Measurements from ENCODE around the gene ADM2.
A peak's percentile ranks its signal among the peaks of the same experiment; 100 is the strongest.

Gene ADM2

DNA sequence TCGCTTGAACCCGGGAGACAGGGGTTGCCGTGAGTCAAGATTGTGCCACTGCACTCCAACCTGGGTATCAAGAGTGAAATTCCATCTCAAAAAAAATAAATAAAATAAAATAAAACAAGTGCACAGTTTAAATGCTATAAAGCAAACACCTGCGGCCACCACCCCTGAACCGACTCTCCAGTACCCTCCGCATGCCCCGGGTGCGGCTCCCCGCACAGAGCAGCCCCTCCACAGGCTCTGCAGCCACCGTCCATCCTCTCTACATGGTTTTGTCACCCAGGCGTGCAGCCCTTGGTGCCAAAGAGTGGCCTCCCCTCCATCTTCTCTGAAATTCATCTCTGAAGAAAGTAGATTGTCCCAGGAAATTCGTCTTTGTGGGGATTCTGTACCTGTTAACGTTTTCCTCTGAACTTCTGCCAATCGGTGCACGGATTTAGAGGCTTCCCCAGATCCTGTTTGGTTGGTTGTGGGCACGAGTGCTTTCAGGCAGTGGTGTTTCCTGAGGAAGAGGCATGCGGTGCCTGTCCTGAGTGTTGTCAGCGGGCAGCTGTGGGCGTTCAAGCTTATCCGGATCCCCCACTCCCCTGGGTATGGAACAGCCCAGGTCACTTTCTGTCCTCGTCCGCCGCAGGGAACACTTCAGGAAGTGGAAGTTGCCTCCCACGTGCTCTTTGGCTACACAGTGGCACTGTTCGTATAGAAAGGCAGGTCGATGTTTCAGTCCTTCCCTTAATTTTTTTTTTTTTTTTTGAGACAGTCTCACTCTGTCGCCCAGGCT is 9.4 kb downstream of the ADM2 start:
- peaks cover 9% of the 10 kb centered on the region for H3K4me1 Mint-ChIP-seq (ENCODE audit: low read depth)
- H3K27ac Mint-ChIP-seq, result peak overlapping the region; percentile 51
- H3K36me3 Mint-ChIP-seq (ENCODE audit: low read depth), result no peaks in the 10 kb centered on the region
- intact Hi-C loops (cut with micrococcal nuclease), result no loop called here
- H3K9me3 Mint-ChIP-seq, result no peaks in the 10 kb centered on the region
- peak overlapping the region; percentile 28 for H3K4me3 Mint-ChIP-seq
- peaks cover 34% of the 10 kb centered on the region for H3K27me3 Mint-ChIP-seq

DNA sequence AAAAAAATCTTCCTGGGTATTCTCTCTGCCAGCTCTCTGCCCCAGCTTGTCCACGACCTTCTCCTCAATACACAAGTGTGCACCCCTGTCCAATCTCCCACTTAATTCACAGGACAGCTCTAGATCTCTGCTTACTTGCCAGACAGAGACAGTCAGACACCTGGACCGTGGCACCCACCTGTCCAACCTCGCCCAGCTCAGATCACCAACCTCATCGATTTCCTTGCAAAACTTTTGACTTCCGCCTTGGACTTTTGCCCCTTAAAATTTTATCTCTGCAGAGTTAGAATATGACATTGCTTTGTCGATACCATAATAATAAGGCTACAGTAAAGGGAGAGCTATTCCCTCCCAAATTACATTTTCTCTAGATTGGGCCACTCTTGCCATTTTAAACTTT is 15.8 kb downstream of the ADM2 start:
- H3K36me3 Mint-ChIP-seq (ENCODE audit: low read depth), result peaks cover under 1% of the 10 kb centered on the region
- no peaks in the 10 kb centered on the region for H3K9me3 Mint-ChIP-seq
- H3K4me1 Mint-ChIP-seq (ENCODE audit: low read depth), result peaks cover 14% of the 10 kb centered on the region
- H3K27me3 Mint-ChIP-seq, result peaks cover 21% of the 10 kb centered on the region
- intact Hi-C loops (cut with micrococcal nuclease), result loop anchor here (5.0 kb wide), 1 partner anchor 255 kb away; no protein-coding TSS in a partner anchor
- H3K27ac Mint-ChIP-seq, result no peak overlapping the region
- H3K4me3 Mint-ChIP-seq, result no peak overlapping the region

DNA sequence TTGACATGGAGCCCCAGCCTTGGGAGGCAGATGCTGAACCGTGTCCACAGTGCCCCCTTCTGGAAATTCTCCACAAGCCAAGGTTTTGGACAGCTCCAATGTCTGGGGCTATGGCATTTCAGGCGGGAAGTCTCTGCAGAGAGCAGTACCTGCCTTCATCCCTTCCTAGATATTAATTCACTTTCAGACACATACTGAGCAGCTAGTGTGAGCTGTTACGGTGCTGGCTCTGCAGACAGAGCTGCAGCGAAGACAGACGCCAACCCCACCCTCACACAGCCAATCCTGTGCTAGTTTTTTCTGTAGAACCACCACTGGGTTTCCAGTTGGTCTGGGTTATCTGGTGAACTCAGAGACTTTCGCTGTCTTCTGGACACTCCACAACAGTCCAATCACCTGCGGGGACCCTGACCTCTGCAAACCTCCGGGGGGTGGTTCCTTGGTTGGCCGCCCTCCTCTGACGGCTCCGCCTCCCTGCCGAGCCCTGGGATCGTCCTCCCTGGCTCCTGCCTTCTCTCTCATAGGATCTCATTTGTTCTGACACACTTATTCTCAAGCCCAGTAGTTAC is 17.1 kb downstream of the ADM2 start:
- peaks cover 21% of the 10 kb centered on the region for H3K27me3 Mint-ChIP-seq
- H3K36me3 Mint-ChIP-seq (ENCODE audit: low read depth), result peaks cover 14% of the 10 kb centered on the region
- H3K4me3 Mint-ChIP-seq, result no peak overlapping the region
- H3K9me3 Mint-ChIP-seq, result no peaks in the 10 kb centered on the region
- no peak overlapping the region for H3K27ac Mint-ChIP-seq
- intact Hi-C loops (cut with micrococcal nuclease), result loop anchor here (5.0 kb wide), 1 partner anchor 256 kb away; no protein-coding TSS in a partner anchor
- peaks cover 14% of the 10 kb centered on the region for H3K4me1 Mint-ChIP-seq (ENCODE audit: low read depth)

DNA sequence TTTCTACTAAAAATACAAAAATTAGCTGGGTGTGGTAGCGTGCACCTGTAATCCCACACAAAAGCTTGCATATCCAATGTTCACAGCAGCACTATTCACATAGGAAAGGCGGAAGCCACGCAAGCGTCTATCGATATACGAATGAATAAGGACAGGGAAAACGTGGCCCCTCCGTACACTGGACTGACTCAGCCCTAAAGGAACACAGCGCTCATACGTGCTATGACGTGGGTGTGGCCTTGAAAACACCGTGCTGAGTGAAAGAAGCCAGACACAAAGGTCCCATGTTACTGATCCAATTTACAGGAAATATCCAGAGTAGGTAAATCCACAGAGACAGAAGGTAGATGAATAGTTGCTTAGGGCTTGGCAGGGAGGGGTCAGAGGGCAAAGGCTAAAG is 19.1 kb downstream of the ADM2 start:
- Mint-ChIP-seq H3K36me3 (ENCODE audit: low read depth) (peaks cover 33% of the 10 kb centered on the region), H3K27ac (no peak overlapping the region)

DNA sequence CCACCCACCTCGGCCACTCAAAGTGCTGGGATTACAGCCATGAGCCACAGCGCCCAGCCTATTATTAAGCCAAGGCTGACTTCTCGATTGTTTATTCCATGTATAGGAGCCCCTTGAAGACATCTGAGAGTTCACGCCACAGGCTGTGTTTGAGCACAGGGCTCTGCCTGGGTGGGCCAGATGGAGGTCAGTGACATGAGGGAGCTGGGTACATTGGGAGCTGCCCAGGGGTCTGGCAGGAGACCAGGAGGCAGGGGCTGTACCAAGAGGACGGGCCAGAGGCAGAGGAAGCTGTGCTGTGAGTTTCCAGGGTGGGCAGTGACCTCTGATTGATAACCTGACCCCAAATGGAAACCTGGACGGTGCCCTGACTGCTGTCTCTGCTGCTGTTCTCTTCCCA is 20.8 kb downstream of the ADM2 start:
- intact Hi-C loops (cut with micrococcal nuclease), result no loop called here
- no peak overlapping the region for H3K27ac Mint-ChIP-seq
- H3K4me1 Mint-ChIP-seq (ENCODE audit: low read depth), result peaks cover 33% of the 10 kb centered on the region
- H3K9me3 Mint-ChIP-seq, result no peaks in the 10 kb centered on the region
- H3K4me3 Mint-ChIP-seq, result no peak overlapping the region
- H3K36me3 Mint-ChIP-seq (ENCODE audit: low read depth), result peaks cover 45% of the 10 kb centered on the region
- H3K27me3 Mint-ChIP-seq, result peaks cover 11% of the 10 kb centered on the region

More for the DNA sequence above, 19.1 kb downstream of the ADM2 start:
- Mint-ChIP-seq H3K4me1 (ENCODE audit: low read depth) (peaks cover 17% of the 10 kb centered on the region), H3K27me3 (peaks cover 19% of the 10 kb centered on the region), H3K4me3 (no peak overlapping the region), H3K9me3 (no peaks in the 10 kb centered on the region)
- intact Hi-C loops (cut with micrococcal nuclease), result no loop called here

DNA sequence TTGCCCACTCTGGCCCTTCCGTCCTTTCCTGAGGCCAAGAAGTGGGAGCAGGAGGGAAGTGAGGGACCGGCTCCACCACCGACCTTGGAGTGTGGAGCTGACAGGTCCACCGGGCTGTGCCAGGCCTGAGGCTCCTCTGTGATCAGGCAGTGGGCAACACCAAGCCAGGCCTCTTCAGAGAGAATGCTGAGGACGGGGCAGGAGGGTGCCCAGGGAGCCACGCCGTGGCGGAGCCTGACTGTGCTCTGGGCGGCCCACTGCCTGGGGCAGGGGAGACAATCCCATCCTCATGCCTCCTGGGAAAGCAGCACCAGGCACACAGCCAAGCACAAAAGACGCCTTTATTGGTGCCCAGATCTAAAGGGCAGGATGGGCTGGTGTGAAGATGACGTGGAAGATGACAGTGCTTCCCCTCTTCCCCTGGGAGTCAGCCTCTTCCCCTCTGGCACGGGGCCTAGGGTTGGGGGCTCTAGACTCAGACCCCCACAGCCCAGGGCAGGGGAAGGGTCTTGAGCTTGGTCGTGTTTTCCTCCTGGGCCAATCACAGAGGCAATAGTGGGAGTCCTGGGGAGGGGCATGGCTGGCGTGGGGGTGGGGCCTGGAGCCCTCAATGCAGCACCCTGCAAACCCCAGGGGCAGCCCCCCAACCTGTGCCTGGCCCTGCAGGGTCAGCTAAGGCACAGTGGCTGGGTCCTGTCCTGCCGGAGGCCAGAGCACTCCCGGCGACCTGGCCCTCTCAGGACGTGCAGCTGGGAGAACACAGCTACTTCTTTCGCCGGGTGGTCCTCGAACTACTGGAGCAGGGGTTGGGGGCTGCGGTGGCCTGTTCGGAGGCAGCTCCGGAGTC is 21.5 kb downstream of the ADM2 start:
- intact Hi-C loops (cut with micrococcal nuclease), result no loop called here
- Mint-ChIP-seq H3K27me3 (peaks cover 5% of the 10 kb centered on the region), H3K4me3 (no peak overlapping the region), H3K36me3 (ENCODE audit: low read depth) (peaks cover 49% of the 10 kb centered on the region), H3K9me3 (no peaks in the 10 kb centered on the region), H3K27ac (no peak overlapping the region), H3K4me1 (ENCODE audit: low read depth) (peaks cover 33% of the 10 kb centered on the region)

DNA sequence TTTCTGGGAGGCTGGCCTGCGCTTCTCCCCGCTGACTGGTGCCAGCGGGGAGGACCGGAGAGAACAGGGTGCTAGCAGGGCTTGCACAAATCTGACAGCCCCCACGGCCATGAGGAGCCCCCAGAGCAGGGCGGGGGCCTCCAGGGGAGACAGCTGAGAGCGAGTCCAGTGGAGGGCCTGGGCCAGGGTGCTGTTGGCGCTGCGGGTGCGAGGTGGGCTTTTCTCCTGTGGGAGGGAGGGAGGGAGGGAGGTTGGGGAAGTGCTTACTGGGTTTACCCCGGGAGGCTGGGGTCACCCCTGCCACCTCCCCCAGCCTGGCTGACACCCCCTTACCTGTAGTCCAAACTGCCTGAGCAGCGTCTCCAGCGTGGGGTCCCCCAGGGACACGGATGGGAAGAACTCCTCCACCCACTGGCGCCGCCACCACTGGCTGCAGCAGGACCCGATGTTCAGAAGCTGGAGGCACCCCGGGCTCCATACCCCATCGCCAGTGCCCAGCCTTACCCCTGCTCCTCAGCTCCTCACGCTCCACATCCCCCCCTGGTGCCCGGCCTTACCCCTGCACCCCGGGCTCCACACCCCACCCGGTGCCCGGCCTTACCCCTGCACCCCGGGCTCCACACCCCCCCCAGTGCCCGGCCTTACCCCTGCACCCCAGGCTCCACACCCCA is 22.3 kb downstream of the ADM2 start:
- no peak overlapping the region for H3K27ac Mint-ChIP-seq
- intact Hi-C loops (cut with micrococcal nuclease), result no loop called here

DNA sequence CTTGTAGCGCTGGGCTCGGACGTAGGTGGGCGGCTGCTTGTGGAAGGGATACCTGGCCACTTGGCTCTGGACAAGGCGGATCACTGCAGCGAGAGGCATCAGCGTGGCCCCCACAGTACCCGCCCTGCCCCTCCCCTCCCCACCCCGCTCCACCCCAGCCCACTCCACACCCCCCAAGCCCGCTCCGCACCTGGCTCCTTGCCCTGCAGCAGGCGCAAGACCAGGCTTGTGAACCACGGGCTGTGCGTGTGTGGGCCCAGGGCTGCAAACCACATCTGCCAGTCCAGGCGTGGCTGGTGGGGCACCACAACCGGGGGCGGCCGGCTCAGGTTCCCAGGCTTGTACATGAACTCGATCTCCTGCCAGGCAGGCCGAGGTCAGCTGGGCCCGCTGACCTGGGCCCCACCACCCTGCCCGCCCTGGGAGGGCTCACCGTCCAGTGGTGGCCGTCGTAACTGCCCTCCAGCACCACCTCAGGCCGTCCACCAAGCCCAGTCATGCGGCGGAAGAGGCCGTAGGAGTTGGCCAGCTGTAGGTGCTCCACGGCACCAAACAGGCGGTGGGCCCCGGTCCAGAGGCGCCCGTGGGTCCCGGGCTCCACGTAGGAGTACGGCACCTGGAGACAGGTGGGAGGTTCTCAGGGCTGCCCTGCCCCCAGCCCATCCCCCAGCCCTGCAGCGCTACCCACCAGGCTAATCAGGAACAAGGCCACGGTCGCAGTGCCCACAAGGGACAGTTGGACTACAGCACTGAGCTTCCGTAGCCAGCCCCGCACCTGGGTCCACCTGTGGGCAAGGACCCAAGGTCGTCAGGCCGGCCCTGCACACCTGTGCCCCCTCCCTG is 23.2 kb downstream of the ADM2 start:
- Mint-ChIP-seq H3K27ac (no peak overlapping the region), H3K4me1 (ENCODE audit: low read depth) (peaks cover 33% of the 10 kb centered on the region), H3K36me3 (ENCODE audit: low read depth) (peaks cover 55% of the 10 kb centered on the region), H3K9me3 (no peaks in the 10 kb centered on the region), H3K4me3 (no peak overlapping the region), H3K27me3 (no peaks in the 10 kb centered on the region)
- intact Hi-C loops (cut with micrococcal nuclease), result loop anchor here (5.0 kb wide), 1 partner anchor 78 kb away; the partner anchor contains the start of gene CHKB

More for the DNA sequence above, 22.3 kb downstream of the ADM2 start:
- H3K36me3 Mint-ChIP-seq (ENCODE audit: low read depth), result peaks cover 55% of the 10 kb centered on the region
- no peak overlapping the region for H3K4me3 Mint-ChIP-seq
- H3K9me3 Mint-ChIP-seq, result no peaks in the 10 kb centered on the region
- H3K27me3 Mint-ChIP-seq, result peaks cover 2% of the 10 kb centered on the region
- H3K4me1 Mint-ChIP-seq (ENCODE audit: low read depth), result peaks cover 27% of the 10 kb centered on the region

DNA sequence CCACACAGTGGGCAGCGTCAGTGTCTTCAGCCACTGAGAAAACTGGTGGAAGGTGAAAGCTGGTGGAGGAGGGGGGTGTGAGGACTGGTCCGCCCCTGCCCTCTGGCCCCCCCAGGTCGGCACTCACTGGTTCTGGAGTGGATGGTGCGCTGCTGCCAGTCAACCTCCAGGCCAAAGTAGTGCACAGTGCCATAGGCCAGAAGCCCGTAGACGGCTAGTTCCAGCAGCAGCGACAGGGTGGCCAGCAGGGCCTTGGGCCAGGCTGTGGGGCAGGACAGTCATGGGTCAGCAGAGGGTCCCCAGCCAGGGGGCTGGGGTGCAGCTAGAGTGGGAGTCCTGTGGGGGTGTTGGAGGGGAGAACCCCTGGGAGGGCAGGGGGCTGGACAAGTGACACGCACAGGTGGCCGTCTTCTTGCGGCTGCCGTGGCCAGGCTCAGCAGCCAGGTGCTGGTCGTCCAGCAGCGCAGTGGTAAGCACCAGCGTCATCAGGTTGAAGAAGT is 24.0 kb downstream of the ADM2 start:
- peaks cover 55% of the 10 kb centered on the region for H3K36me3 Mint-ChIP-seq (ENCODE audit: low read depth)
- intact Hi-C loops (cut with micrococcal nuclease), result loop anchor here (5.0 kb wide), 1 partner anchor 77 kb away; the partner anchor contains the start of gene CHKB
- H3K27ac Mint-ChIP-seq, result no peak overlapping the region
- H3K27me3 Mint-ChIP-seq, result no peaks in the 10 kb centered on the region
- no peak overlapping the region for H3K4me3 Mint-ChIP-seq
- H3K9me3 Mint-ChIP-seq, result no peaks in the 10 kb centered on the region
- H3K4me1 Mint-ChIP-seq (ENCODE audit: low read depth), result peaks cover 35% of the 10 kb centered on the region

DNA sequence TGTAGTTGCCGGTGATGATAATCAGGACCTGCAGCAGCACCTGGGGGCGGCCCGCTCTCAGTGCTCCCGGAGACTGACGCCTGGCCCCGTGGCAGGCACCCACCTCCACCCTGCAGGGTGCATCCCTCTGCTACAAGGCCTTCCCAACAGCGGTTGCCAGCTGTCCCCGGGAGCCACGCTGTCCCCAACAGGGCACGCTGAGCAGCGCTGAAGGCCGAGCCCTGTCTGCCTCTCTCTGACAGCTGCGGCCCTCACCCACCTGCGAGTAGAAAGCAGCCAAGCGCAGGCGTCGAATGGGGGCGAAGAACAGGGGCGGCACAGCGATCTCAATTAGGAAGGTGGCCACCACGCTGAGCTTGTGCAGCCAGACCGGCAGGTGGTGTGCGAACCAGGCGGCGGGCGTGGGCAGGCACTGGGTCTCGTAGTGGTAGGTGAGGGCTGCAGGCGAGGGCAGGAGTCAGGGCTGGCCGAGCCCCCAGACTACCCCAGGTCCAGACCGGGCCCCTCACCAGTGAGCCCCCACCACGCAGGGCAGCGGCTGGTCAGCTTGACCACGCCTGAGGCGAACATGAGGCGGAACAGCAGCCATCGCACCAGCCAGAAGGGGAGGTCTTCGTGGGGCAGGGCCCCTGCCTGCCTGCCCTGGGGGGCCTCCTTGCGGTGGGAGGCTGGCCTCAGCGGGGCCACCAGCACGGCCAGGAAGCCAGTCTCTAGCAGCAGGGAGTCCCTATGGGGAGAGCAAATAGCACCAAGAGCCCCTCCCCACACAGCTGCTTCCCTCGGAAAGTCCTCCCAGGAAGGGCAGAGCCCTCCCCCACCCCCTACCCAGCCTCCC is 24.6 kb downstream of the ADM2 start:
- intact Hi-C loops (cut with micrococcal nuclease), result loop anchor here (5.0 kb wide), 1 partner anchor 76 kb away; the partner anchor contains the start of gene CHKB
- no peaks in the 10 kb centered on the region for H3K27me3 Mint-ChIP-seq
- H3K27ac Mint-ChIP-seq, result no peak overlapping the region
- peaks cover 35% of the 10 kb centered on the region for H3K4me1 Mint-ChIP-seq (ENCODE audit: low read depth)
- no peaks in the 10 kb centered on the region for H3K9me3 Mint-ChIP-seq
- H3K4me3 Mint-ChIP-seq, result peak overlapping the region; percentile 98
- H3K36me3 Mint-ChIP-seq (ENCODE audit: low read depth), result peaks cover 55% of the 10 kb centered on the region

DNA sequence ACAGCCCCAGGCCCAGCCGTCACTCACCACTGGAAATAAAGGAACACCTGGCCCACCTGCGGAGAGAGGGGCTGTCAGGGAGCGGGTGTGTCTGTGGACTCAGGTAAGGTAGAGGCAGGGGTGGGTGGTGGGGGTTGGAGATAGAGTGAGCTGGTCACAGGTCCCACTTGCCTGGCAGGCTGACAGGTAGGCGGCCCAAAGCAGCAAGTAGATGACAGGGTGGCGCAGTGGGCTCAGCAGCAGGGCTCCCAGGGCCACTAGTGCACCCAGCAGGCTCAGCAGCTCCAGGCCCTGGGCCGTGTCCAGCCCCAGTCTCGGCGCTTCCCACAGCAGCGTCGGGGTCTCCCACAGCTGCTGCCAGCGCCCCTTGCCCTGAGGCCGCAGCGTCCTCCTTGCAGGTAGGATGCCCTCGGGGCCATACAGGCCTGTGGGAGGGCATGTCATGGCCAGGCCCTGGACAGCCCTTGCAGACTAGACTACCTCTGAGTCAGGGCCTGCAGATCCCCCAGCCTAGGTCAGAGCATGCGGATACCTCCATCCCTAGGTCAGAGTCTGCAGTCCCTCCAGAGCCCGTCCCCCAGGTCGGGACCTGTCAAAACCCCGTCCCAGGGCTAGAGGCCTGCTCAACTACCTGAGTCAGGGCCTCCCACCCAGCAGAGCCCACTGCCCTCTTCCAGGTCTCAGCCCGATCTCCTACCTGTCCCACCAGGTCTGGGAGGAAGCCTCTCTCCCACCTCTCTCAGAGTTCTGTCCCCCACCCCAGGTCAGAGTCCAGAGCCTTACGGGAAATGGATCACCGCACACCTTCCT is 25.5 kb downstream of the ADM2 start:
- peak overlapping the region; percentile 96 for H3K27ac Mint-ChIP-seq
- intact Hi-C loops (cut with micrococcal nuclease), result loop anchor here (5.0 kb wide), 1 partner anchor 75 kb away; the partner anchor contains the start of gene CHKB
- H3K27me3 Mint-ChIP-seq, result no peaks in the 10 kb centered on the region
- H3K4me3 Mint-ChIP-seq, result peak overlapping the region; percentile 98
- peaks cover 35% of the 10 kb centered on the region for H3K4me1 Mint-ChIP-seq (ENCODE audit: low read depth)
- H3K36me3 Mint-ChIP-seq (ENCODE audit: low read depth), result peaks cover 60% of the 10 kb centered on the region
- H3K9me3 Mint-ChIP-seq, result no peaks in the 10 kb centered on the region

All from dendritic cell treated with granulocyte-macrophage colony-stimulating factor and Interleukin-4, amounts not matched to agents 40 ng/mL and 50 ng/mL, for 4 days (primary cell).